Karpas-422 (cell line): ENCODE data around the gene PLXDC2. TPM values are rescaled to one million over a fixed set of nuclear protein-coding genes. Genes with fewer than 3 reads are reported as not detected.
"Not testable (repeated sequence)": the region's sequence is repeated elsewhere in the genome, so short reads cannot be mapped to it uniquely, and the experiment has no call there.

Experiments
- DNase-seq: peaks from one replicate; pipeline ENCODE4 v3.0.0-alpha.2; 2015
- H2AFZ ChIP-seq: fragments of 200-600 bp; sonication (generic); 2 replicates; pipeline ENCODE4 v1.6.1; 2014; ENCODE audit warnings: antibody characterized with exemption, low read length, mixed read lengths
- H3K27ac ChIP-seq: fragments of 200-600 bp; sonication (generic); 2 replicates; pipeline ENCODE4 v1.5.1; 2014; ENCODE audit warnings: mild to moderate bottlenecking, low read length, moderate library complexity
- H3K27me3 ChIP-seq: fragments of 200-600 bp; sonication (generic); 2 replicates; pipeline ENCODE4 v1.6.1; 2014; ENCODE audit warnings: low read length, mixed read lengths
- H3K36me3 ChIP-seq: fragments of 200-600 bp; sonication (generic); 2 replicates; pipeline ENCODE4 v1.6.1; 2014; ENCODE audit warnings: low read length, mixed read lengths; ENCODE audit not compliant: insufficient read depth
- H3K4me1 ChIP-seq: fragments of 200-600 bp; sonication (generic); 2 replicates; pipeline ENCODE4 v1.6.1; 2014; ENCODE audit warnings: mild to moderate bottlenecking, low read length, mixed read lengths
- H3K4me2 ChIP-seq: fragments of 200-600 bp; sonication (generic); 2 replicates; pipeline ENCODE4 v1.6.1; 2014; ENCODE audit warnings: low read length, low read depth, mild to moderate bottlenecking; ENCODE audit not compliant: poor library complexity, severe bottlenecking
- H3K4me3 ChIP-seq: fragments of 200-600 bp; sonication (generic); 2 replicates; pipeline ENCODE4 v1.5.1; 2014; ENCODE audit warnings: mild to moderate bottlenecking, antibody characterized with exemption, low read length, mixed read lengths
- H3K79me2 ChIP-seq: fragments of 200-600 bp; sonication (generic); 2 replicates; pipeline ENCODE4 v1.6.1; 2014; ENCODE audit warnings: mild to moderate bottlenecking, low read length, mixed read lengths
- H3K9ac ChIP-seq: fragments of 200-600 bp; sonication (generic); 2 replicates; pipeline ENCODE4 v1.6.0; 2014; ENCODE audit warnings: low read length
- H3K9me2 ChIP-seq: fragments of 200-600 bp; sonication (generic), shearing (Covaris generic); replicated peaks from 2 replicates; pipeline ENCODE4 v1.6.0; 2014; ENCODE audit warnings: mild to moderate bottlenecking, low read length, moderate library complexity; ENCODE audit not compliant: insufficient read depth
- H3K9me3 ChIP-seq: fragments of 300-700, 200-600 bp; sonication (generic); 2 replicates; pipeline ENCODE4 v1.6.1; 2014; ENCODE audit warnings: low read length, mixed read lengths
- H4K20me1 ChIP-seq: fragments of 200-600 bp; sonication (generic); 2 replicates; pipeline ENCODE4 v1.6.1; 2014; ENCODE audit warnings: mild to moderate bottlenecking, antibody characterized with exemption, low read length, low read depth; ENCODE audit not compliant: insufficient read depth
- total RNA-seq: library from RNA; depleted of rRNA; stranded (reverse); fragments of >200 nt; shearing (Covaris generic); gene quantifications from 2 replicates; pipeline ENCODE4 v1.2.3, GENCODE V29; 2014; ENCODE audit warnings: low replicate concordance; rRNA removed

The PLXDC2 gene
- total RNA-seq, result not detected in 2 replicates

GRCh38 chr10:19816411-19817230, at the start of gene PLXDC2:
PLXDC2 (plus strand) TSS chr10:19816432.
- no peak for DNase-seq

GRCh38 chr10:19767876-19768275, 48.4 kb upstream of the PLXDC2 start:
- H3K27ac ChIP-seq, result no peak overlapping the region
- no peaks in the 10 kb centered on the region for H3K9me2 ChIP-seq
- DNase-seq, result no peak
- H3K4me2 ChIP-seq, result no peak overlapping the region
- H3K79me2 ChIP-seq, result no peaks in the 10 kb centered on the region
- H2AFZ ChIP-seq, result no peak overlapping the region
- no peak overlapping the region for H3K4me3 ChIP-seq
- peaks cover 11% of the 10 kb centered on the region for H3K9me3 ChIP-seq
- H4K20me1 ChIP-seq, result no peaks in the 10 kb centered on the region
- H3K9ac ChIP-seq, result no peak overlapping the region
- H3K36me3 ChIP-seq, result no peaks in the 10 kb centered on the region
- no peaks in the 10 kb centered on the region for H3K27me3 ChIP-seq
- no peaks in the 10 kb centered on the region for H3K4me1 ChIP-seq

More at GRCh38 chr10:19816411-19817230, at the start of gene PLXDC2:
- Histone ChIP-seq H3K4me3 (no peak within 1 kb of the TSS), H3K9me2 (no peaks in the 10 kb centered on the region), H3K79me2 (no peaks in the 10 kb centered on the region), H3K36me3 (no peaks in the 10 kb centered on the region), H3K4me1 (no peaks in the 10 kb centered on the region), H3K27me3 (no peaks in the 10 kb centered on the region), H3K27ac (no peak within 1 kb of the TSS), H3K9ac (no peak within 1 kb of the TSS), H3K9me3 (peaks cover 9% of the 10 kb centered on the region), H4K20me1 (no peaks in the 10 kb centered on the region), H2AFZ (no peak within 1 kb of the TSS), H3K4me2 (no peak within 1 kb of the TSS)

DNA sequence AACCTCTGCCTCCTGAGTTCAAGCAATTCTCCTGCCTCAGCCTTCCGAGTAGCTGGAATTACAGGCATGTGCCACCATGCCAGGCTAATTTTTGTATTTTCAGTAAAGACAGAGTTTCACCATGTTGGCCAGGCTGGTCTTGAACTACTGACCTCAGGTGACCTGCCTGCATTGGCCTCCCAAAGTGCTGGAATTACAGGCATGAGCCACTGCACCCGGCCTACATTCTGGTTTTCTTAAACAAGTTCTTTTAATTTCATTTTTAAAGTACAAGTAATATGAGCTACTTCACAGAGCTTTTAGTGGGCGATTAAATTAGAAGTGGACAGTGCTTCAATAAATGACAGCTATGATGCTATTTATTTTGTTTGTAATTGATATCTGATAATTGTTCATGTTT, 46.4 kb upstream of the PLXDC2 start:
- not testable (repeated sequence) for H3K4me3 ChIP-seq, H3K4me2 ChIP-seq, H3K9me2 ChIP-seq, H3K4me1 ChIP-seq, H3K79me2 ChIP-seq, H3K27ac ChIP-seq, H3K27me3 ChIP-seq, H4K20me1 ChIP-seq, DNase-seq, H3K36me3 ChIP-seq, H3K9ac ChIP-seq, H2AFZ ChIP-seq
- H3K9me3 ChIP-seq, result peaks cover 11% of the 10 kb centered on the region

- Histone ChIP-seq H3K4me1 (no peaks in the 10 kb centered on the region), H3K4me2 (no peak overlapping the region), H3K27ac (no peak overlapping the region), H4K20me1 (no peaks in the 10 kb centered on the region), H3K36me3 (no peaks in the 10 kb centered on the region), H2AFZ (no peak overlapping the region), H3K9me3 (peaks cover 18% of the 10 kb centered on the region), H3K79me2 (no peaks in the 10 kb centered on the region), H3K4me3 (no peak overlapping the region), H3K9ac (no peak overlapping the region), H3K27me3 (no peaks in the 10 kb centered on the region), H3K9me2 (no peaks in the 10 kb centered on the region)
- DNase-seq, result no peak
Measured at GRCh38 chr10:19772972-19773371, 43.3 kb upstream of the PLXDC2 start.

DNA sequence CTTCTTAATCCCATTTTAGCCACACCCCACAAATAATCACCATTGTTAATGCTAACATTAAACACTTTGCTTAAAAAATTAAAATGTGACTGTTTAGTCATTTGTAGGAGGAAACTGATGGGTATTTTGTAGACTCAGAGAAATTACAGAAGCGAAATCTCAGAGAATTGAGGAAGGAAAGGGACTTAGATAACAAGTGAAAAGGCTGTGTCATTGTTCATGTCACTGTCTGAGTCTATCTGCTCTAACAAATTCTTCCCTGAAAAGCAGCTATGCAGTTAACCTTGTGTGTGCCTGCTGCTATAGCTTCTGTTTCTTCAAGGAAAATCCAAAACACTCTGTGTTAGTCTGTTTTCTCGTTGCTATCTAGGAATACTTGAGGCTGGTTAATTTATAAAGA, 40.9 kb upstream of the PLXDC2 start:
- no peak overlapping the region for H3K27ac ChIP-seq
- H3K9me3 ChIP-seq, result peaks cover 25% of the 10 kb centered on the region
- no peak overlapping the region for H3K4me2 ChIP-seq
- no peaks in the 10 kb centered on the region for H3K4me1 ChIP-seq
- no peaks in the 10 kb centered on the region for H3K79me2 ChIP-seq
- no peaks in the 10 kb centered on the region for H3K9me2 ChIP-seq
- no peak for DNase-seq
- no peak overlapping the region for H3K4me3 ChIP-seq
- H3K36me3 ChIP-seq, result no peaks in the 10 kb centered on the region
- no peak overlapping the region for H2AFZ ChIP-seq
- no peaks in the 10 kb centered on the region for H4K20me1 ChIP-seq
- H3K9ac ChIP-seq, result no peak overlapping the region
- H3K27me3 ChIP-seq, result no peaks in the 10 kb centered on the region

DNA sequence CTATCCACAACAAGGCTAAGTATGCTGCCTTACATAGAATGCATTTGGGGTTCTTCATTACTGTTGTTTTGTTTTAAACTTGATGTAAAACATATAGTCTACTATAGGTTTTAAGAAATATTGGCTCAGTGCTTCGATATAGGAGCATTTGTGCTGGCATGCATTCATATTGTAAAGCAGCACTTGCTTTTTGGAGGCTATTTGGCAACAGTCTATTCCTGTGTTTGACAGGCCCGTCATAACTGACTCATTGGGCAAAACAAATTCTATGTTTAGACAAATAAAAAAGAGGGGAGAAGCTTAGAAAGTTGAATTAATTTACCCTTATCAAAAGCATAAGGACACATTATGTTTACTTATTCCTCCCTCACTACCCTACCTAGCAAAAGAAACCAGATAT, 38.4 kb upstream of the PLXDC2 start:
- DNase-seq, result no peak
- no peak overlapping the region for H2AFZ ChIP-seq
- H3K9me3 ChIP-seq, result peaks cover 19% of the 10 kb centered on the region; the same call in 1 of the 2 replicates

DNA sequence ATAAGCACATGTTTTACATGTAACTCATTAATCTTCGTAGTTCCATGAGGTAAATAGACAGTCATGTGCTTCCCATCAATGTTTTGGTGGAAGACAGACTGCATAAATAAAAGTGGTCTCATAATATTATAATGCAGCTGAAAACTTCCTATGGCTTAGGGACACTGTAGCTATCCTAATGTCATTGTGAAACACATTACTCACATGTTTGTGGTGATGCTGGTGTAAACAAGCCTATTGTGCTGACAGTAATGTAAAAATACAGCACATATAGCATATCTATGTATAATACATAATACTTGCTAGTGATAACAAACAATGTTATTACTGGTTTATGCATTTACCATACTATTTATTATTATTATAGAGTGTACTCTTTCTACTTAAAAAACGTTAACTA, 37.2 kb upstream of the PLXDC2 start:
- no peaks in the 10 kb centered on the region for H4K20me1 ChIP-seq
- H3K4me3 ChIP-seq, result no peak overlapping the region
- DNase-seq, result no peak

More for the DNA sequence above, 38.4 kb upstream of the PLXDC2 start:
- no peak overlapping the region for H3K4me2 ChIP-seq
- H3K79me2 ChIP-seq, result no peaks in the 10 kb centered on the region
- no peak overlapping the region for H3K4me3 ChIP-seq
- H3K9ac ChIP-seq, result no peak overlapping the region
- H3K27me3 ChIP-seq, result no peaks in the 10 kb centered on the region
- H3K27ac ChIP-seq, result no peak overlapping the region
- no peaks in the 10 kb centered on the region for H3K9me2 ChIP-seq
- no peaks in the 10 kb centered on the region for H3K36me3 ChIP-seq
- no peaks in the 10 kb centered on the region for H3K4me1 ChIP-seq
- no peaks in the 10 kb centered on the region for H4K20me1 ChIP-seq

GRCh38 chr10:19782430-19783089, 33.7 kb upstream of the PLXDC2 start:
- Histone ChIP-seq H3K27me3 (no peaks in the 10 kb centered on the region), H3K9me3 (peaks cover 16% of the 10 kb centered on the region), H3K79me2 (no peaks in the 10 kb centered on the region), H3K9ac (no peak overlapping the region), H3K4me2 (no peak overlapping the region), H3K9me2 (no peaks in the 10 kb centered on the region), H3K4me3 (no peak overlapping the region), H4K20me1 (no peaks in the 10 kb centered on the region), H3K4me1 (no peaks in the 10 kb centered on the region), H3K36me3 (no peaks in the 10 kb centered on the region), H2AFZ (no peak overlapping the region), H3K27ac (no peak overlapping the region)
- DNase-seq, result no peak

More for the DNA sequence above, 37.2 kb upstream of the PLXDC2 start:
- Histone ChIP-seq H3K9me2 (no peaks in the 10 kb centered on the region), H3K79me2 (no peaks in the 10 kb centered on the region), H3K27me3 (no peaks in the 10 kb centered on the region), H3K27ac (no peak overlapping the region), H3K4me1 (no peaks in the 10 kb centered on the region), H3K36me3 (no peaks in the 10 kb centered on the region), H3K9me3 (peaks cover 22% of the 10 kb centered on the region), H3K4me2 (no peak overlapping the region), H2AFZ (no peak overlapping the region), H3K9ac (no peak overlapping the region)
